GM18517 (cell line): ENCODE measurements around the gene KIF21A.

Source experiments
- ATAC-seq: cut with Tn5 transposase; IDR thresholded peaks from one replicate; pipeline ENCODE4 v1.9.1; 2021; ENCODE audit warnings: mild to moderate bottlenecking, moderate library complexity; ENCODE audit not compliant: unreplicated experiment

Gene KIF21A

DNA sequence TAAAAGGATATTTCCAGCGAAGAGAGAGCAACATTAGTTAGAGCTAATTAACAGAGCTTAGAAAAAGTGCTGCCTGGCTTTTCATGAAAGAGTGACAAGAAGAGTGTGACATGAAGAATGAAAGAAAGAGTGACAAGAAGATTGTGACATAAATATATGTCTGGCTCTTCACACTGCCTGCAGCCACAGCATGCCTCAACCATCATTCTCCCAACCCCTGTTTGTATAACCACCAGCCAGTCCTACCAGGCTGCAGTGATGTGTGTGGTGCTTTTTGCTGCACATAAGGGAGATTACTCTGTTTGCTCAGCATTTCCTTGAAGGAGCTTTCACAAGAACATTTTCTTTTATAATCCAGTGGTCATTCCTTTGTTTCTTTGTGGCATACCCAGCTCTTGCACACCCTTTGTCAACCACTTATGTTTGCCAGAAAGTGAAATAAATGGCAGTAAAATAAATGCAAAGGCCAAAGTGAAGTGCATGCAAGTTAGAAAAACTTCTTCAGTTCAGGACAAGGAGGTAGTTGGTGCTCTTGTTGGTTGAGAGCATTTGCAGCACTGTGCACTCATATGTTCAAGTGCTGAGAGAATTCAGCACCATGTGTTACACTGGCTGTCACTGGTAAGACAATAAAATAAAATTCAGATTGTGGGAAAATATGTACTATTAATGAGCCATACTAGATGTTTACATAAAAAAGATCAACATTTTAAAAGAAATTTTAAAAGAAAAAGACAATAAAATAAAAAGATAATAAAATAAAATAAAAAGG is 50.6 kb downstream of the KIF21A start:
- ATAC-seq = no peak

DNA sequence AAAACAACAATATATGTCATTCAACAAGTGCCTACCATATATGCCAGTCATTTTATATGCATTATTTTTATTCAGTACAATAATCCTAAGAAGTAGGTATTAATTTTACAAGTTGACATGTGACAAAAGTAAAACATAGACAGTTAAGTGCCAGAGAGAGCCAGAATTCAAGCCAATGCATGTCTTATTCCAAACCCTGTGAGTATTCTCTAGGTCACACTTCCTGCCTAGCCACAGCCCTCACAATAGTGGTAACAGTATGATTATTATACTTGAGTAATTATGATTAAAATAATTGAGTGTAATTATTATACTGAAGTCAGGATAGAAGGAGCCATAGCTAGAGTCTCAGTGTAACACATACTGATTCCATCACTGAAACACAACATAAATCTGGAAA is 52.2 kb downstream of the KIF21A start:
- no peak for ATAC-seq

DNA sequence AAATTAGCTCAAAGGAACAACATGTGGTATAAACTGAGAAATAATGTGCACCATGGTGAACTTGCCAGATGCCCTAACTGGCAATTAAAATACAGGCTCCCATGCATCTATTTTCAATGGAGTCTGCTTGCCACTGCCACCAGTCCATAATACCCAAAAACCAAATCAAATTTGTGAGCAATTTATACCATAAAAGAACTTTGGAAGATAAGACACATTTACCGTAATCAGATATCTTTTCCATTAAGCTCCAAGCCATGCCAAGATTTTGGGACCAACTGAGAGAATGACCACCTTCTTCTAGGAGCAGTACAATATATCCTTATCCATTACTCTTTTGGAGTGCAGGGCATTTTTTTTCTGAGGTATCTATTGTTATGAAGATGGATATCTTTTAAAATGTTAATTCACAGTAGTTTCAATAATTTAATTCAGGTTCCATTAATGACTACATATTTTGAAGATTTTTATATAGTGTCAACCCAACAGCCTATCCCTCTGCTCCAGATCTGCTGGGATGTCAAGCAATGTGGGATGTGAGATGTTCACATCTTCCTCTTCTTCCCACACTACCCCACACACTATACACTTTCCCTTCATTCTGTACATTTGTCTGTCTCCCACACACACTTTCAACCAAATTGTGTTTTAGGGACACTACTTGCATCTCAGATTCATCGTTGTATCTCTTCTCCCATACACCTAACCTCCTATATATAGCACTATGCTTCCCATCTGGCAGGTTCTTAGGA is 53.3 kb downstream of the KIF21A start:
- ATAC-seq = no peak

DNA sequence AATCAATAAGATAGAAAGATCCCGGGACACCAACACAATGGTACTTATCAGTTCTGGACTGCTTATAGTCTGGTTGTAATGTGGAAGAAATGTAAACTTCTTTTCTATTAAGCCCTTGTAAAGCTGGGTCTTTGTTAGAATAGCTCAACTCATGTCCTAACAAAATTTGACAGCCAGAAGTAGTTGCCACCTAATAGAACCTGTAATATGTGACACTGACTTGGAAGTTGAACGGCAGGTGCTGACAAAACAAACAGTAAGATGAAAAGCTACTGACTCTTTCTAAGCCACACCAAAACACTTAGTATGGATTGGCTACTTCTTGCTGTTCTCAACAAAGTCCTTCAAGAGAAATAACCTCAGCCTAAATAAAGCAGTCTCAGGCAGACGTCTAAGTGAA is 56.6 kb downstream of the KIF21A start:
- no peak for ATAC-seq

DNA sequence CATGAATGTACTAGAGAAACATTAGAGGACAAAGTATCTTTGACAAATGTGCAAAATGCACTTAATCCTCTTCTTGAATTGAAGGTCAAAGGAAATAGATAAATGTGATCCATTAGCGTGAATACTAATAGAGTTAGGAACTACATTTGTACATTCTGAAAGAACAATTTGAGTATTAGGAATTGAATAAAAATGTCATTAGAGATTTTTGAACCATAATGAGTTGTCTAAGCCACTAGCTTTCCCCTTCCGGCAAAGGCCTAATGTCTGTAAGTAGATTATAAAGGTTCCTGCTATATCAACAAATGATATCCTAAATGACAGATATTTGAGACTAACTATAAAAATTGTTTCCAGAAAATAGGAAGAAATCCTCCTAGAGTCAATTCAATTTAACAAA is 59.8 kb downstream of the KIF21A start:
- ATAC-seq = no peak

DNA sequence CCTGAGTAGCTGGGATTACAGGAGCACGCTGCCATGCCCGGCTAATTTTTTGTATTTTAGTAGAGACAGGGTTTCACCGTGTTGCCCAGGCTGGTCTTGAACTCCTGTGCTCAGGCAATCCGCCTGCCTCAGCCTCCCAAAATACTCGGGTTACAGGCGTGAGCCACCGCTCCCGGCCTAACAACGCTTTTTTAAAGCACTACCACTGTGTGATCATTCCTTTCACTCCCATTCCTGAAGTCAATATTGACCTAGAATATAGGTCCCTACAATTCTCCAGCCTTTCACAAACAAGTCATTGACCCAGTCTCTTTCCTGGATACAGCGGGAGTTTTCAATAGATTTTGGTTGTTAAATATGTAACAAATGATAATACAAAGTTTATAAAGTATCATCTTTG is 62.8 kb downstream of the KIF21A start:
- ATAC-seq = no peak

DNA sequence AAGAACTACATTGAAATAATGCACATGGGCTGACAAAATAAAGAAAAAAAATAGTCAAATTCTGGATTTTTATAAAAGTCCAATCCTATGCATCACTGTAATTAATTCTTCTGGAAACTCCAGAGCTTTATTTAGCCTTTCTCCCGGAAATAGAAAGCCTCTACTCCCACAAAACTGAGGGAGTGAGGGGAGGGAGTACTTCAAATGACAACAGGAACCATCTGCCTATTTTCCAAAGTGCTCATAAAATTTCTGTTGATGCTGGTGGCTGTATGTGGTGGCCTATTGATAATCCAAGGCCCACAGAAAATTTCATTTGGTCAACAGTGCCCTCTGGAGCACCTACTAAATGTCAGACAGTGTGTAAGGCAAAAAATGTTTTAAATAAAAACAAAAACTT is 64.6 kb downstream of the KIF21A start:
- ATAC-seq = no peak

DNA sequence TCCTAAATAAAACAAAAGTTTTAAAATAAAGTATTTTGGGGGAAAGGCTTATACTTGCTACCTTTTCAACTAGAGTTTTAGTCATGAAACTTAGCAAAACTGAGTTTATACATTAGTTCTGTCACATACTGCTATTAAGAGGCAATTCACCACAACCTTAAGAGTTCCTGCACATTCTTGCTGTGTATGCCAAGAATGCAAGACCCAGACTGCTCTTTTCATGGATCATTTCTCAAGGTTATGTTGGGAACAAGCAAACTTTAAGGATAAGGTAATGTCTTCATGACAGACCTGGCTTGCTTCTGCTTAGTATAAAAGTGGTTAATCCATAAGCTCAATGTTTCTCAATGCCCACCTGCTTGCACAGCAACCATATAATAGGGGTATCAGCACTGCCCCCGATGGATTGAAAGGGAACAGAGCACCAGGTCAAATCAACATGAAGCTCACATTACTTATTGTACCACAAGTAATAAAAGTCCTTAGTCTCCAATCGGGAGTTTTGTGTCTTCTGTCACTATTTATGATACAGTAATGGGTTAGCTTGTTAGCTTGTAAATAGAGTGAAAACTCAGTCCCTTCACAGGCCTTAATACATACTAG is 67.6 kb downstream of the KIF21A start:
- no peak for ATAC-seq

DNA sequence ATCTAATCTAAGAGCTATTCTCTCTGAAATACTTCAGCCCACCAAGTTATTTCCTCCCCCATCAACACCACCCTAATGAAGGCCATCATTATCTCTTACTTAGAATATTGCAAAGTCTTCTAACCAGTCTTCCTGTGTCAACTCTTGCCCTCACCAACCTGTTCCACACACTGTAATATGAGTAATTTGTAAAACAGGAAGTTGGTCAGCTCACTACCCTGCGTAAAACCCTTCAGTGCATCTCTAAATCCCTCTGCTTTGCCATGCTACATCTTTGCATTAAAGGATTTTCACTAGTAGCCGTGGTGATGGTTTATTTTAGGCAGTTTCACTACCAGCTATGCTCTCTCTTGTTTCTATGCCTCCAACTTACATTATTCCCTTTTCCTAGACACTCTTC is 70.0 kb downstream of the KIF21A start:
- peak; percentile 87 for ATAC-seq

DNA sequence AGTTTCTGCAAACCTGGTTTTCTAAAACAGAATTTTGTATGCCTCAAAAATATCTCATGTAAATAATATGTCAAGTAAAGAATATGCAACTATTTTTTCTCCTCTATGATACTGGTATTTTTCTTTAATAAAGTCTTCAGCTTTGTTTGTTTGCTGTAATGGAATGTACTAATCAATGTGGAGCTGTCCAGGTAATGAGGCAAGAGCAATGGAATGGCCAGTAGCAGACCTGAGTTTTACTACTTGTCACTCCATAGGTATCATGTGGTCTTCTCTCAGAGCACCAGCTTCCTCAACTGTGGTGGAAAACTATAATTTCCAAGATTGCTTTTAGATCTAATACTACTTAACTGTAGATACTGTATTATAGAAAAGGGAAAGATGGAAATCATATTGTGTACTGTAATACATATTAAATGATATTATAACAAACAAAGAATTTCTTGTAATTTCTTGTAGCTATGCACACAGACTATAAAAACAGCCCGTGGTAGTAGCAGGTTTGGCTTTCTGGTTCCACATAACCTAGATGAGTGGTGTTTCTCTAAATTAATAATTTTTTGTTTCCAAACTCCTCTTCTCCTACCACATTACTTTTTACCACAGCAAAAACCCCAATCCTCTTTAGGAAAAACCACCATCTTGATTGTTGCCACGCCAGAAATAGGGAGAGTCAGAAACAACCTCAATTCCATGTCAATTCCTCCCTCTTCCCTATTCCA is 70.6 kb downstream of the KIF21A start:
- no peak for ATAC-seq

DNA sequence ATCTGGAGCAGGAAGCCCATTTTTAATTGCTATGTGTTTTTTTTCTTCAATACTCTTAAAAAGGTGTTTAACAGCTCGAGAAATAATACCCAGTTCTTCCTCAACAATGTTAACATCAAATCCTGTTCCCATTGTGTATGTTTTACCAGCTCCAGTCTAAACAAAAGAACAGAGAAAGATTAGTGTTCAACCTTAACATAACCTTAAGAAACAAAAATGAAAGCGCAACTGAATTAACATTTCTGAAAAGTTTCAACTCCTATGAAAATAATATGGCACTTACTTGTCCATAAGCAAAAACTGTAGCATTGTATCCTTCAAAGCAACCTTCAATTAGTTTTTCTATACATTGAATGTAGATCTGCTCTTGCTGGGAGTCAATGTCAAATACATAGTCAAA is 73.2 kb downstream of the KIF21A start:
- ATAC-seq = peak; percentile 50

DNA sequence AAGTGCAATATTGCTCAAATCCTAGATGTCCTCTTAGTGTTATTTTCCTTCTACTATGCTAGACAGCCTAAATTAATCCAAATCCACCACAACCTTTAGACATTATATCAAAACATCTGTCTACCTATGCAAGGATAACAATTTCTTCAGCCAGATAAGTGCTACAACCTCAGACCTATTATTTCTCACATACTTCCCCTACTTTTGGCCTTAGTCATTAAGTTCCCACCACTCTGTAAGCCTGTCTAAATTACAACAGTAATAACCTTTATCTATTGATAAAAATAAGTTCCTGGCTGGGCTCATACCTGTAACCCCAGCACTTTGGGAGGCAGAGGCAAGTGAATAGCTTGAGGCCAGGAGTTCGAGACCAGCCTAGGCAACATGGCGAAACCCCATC is 74.0 kb downstream of the KIF21A start:
- ATAC-seq = no peak

DNA sequence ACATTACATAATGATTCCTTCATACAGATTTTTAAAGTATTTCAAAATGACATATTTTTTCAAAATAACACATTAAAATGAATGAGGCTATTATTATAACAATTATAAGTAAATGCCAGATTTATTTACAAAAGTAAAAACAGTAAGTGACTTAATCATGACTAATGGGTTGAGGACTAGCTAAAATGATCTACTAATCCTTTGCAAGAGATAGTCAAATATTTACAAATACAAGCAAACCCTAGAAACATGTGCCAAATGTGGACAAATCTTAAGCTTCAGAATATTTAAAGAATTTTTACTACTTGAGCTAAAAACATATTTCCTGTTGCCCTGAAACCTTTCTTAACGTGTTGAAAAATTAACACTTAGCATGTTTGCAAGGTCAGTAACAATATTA is 74.8 kb downstream of the KIF21A start:
- ATAC-seq = no peak

DNA sequence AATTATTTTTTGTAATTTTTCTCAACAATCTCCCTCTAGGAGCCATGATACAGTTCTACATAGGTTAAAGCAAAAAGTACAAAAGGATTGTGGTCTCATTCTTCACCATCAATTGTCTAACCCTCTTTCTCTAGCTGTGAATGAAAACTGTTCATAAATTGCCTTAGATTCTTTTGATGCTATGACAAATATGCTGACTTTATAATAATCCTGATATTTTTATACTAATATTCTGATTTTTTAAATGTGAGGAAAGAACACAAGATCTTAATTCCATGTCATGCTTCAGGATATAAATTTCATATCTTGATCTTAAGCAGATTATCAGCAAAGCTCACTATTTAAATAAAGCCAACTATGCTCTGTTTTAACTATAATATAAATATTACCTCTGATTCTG is 75.4 kb downstream of the KIF21A start:
- ATAC-seq = no peak

DNA sequence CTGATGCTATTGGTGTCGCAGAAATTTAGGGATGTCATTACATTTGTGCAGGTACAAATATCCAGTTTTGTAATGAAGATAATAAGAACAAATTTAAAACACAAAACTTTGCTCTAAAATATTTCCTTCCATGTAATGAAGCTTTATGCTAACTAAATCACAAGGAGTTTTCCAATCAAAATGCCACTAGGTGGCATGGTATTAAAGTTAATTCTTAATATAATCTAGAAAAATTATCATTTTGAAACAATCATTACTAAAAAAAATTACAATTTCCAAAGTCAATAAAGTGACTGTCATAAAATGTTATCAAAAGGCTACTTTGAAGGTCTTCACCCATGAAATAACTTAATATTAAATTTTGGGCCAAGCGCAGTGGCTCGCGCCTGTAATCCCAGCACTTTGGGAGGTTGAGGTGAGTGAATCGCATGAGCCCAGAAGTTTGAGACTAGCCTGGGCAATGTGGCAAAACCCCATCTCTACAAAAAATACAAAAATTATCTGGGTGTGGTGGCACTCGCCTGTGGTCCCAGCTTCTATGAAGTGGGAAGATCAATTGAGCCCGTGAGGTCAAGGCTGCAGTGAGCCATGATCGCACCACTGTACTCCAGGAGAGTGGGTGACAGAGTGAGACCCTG is 77.4 kb downstream of the KIF21A start:
- no peak for ATAC-seq

DNA sequence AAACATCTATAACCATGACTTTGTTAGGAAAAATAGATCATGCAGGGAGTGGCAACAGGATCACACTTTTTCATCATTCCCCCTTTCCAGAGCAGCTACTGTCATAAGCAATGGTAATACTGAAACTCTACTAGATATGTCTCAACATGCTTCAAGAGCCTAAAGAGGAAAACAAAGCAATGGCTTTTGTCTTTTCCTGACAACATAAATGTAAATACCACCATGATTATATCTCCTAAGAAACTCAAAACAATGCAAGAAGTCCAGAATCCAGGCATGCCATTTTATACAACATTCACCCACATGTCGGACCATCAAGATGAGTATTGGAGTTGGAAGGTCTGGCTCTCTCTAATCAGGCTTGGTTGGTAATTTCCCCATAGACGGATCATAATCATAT is 78.7 kb downstream of the KIF21A start:
- no peak for ATAC-seq

DNA sequence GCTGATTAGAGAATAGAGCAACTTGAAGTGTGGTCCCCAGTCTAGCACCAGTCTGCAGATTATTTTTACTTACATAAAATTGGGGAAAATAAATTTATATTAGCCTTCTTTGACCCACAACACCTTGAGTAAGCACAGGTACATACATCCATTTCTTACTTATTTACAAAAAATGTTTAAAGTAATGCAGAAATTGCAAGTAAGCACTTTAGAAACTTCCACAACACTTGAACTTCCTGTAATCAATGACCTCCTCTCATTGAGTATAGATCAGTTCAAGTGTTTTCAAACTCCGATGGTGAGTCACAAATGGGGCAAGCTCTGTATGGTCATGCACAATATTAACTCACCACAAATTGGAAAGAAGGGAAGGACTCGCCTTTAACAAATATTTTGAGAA is 83.3 kb downstream of the KIF21A start:
- ATAC-seq = no peak

DNA sequence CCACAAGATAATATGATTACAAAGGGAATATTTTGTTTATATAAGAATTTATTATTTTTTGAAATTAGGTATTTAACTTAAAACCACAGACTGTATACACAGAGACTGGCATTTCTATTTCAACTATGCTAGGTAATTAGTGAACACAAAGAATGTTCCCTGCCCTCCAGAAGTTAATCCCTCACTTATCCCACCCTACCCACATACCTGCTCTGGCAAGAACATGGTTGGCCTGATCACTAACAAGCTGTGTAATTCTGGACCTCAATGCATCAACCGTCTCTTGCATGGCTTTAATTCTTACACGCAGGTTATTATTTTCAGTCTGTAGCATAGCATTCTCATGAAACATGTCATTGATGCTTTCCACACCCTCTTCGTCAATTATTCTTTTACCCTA is 85.9 kb downstream of the KIF21A start:
- ATAC-seq = no peak

DNA sequence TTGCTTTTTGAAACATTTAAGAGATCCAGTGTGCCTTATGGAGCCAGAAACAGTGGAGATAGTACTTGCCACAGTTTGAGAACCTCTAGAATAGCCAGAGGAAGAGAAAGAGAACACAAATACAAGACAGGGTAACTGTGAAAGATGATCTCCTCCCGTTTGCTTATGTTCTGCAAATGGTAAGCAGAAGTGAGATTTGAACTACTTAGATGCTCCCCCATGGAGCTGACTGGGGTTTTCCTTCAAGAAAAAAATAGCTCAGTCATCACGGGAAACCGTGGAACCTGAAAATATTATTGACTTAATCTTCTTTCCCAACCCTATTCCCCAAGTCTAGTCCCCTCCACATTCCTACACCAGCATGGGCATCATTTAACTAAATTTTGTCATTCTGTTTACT is 87.1 kb downstream of the KIF21A start:
- ATAC-seq = no peak

DNA sequence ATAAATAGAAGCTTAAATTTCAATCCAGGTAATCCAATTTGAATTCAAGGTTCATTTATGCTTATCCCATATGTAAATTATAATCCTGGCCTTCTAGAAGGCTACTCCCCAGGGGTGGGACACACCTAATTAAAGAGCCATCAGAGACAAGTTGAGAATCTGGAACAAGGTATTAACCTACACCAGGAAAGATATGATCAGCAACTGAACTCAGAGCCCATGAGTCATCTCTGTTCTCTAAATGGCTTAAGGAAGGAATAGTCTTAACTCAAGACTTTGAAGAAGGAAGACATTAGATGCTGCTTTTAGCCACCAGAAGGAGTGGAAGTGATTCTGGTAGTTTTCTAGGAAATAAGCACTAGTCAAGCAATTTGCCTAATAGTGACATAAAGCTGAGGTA is 88.0 kb downstream of the KIF21A start:
- no peak for ATAC-seq

DNA sequence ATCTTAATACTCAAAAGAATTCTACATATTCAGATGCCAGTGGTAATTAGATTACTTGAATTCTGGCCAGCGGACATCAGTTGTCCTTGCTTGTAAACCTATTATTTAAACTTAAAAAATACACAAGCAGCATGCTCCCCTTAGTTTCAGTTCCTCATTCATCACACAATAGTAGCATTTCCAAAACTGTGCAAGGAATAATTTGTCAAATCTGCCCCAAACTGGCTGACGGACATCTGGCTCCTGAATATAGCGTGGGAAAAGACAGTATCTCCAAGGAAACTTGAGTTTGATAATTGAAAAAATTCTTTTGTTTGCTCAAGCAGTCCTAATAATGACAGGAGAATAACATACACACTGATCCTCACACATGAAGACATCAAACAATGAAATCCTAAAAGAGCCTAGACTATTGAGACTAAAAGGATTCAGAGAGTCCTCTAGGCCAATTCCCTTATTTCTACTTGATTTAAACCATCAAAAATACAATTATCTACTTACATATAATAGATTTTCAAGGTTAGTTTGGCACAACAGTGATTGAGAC is 90.4 kb downstream of the KIF21A start:
- ATAC-seq = no peak
